ENCODE results near the gene C6.
"Not testable (repeated sequence)": the region's sequence is repeated elsewhere in the genome, so short reads cannot be mapped to it uniquely, and the experiment has no call there.

The C6 gene

GRCh38 chr5:41199660-41200059 lies 13.7 kb downstream of the C6 start:
- no peak for DNase-seq (ENCODE audit: low read depth in 3 of 3)

GRCh38 chr5:41196197-41196596 lies 17.1 kb downstream of the C6 start:
- DNase-seq (ENCODE audit: low read depth in 3 of 3), result no peak

GRCh38 chr5:41195228-41195627 lies 18.1 kb downstream of the C6 start:
- DNase-seq (ENCODE audit: low read depth in 3 of 3), result no peak

GRCh38 chr5:41194339-41194738 lies 19.0 kb downstream of the C6 start:
- DNase-seq (ENCODE audit: low read depth in 3 of 3), result no peak

GRCh38 chr5:41193456-41194205 lies 19.7 kb downstream of the C6 start:
- DNase-seq (ENCODE audit: low read depth in 3 of 3), result no peak

GRCh38 chr5:41191249-41191648 lies 22.1 kb downstream of the C6 start:
- no peak for DNase-seq (ENCODE audit: low read depth in 3 of 3)

GRCh38 chr5:41186143-41186542 lies 27.2 kb downstream of the C6 start:
- DNase-seq (ENCODE audit: low read depth in 3 of 3), result no peak

- not testable (repeated sequence) for DNase-seq (ENCODE audit: low read depth in 3 of 3)
Observed at GRCh38 chr5:41183331-41183730, 30.0 kb downstream of the C6 start.

GRCh38 chr5:41182666-41183065 lies 30.7 kb downstream of the C6 start:
- no peak for DNase-seq (ENCODE audit: low read depth in 3 of 3)

GRCh38 chr5:41181691-41182564 lies 31.4 kb downstream of the C6 start:
- no peak for DNase-seq (ENCODE audit: low read depth in 3 of 3)

- DNase-seq (ENCODE audit: low read depth in 3 of 3), result no peak
Observed at GRCh38 chr5:41176952-41177351, 36.4 kb downstream of the C6 start.

GRCh38 chr5:41172012-41172411 lies 41.3 kb downstream of the C6 start:
- no peak for DNase-seq (ENCODE audit: low read depth in 3 of 3)

- DNase-seq (ENCODE audit: low read depth in 3 of 3), result no peak
Observed at GRCh38 chr5:41161271-41161670, 52.1 kb downstream of the C6 start.

- no peak for DNase-seq (ENCODE audit: low read depth in 3 of 3)
Observed at GRCh38 chr5:41157272-41157894, 55.9 kb downstream of the C6 start.

GRCh38 chr5:41156739-41157138 lies 56.6 kb downstream of the C6 start:
- no peak for DNase-seq (ENCODE audit: low read depth in 3 of 3)

- DNase-seq (ENCODE audit: low read depth in 3 of 3), result no peak
Observed at GRCh38 chr5:41154491-41154890, 58.8 kb downstream of the C6 start.

- no peak for DNase-seq (ENCODE audit: low read depth in 3 of 3)
Observed at GRCh38 chr5:41151564-41151963, 61.8 kb downstream of the C6 start.

- no peak for DNase-seq (ENCODE audit: low read depth in 3 of 3)
Observed at GRCh38 chr5:41148448-41148847, 64.9 kb downstream of the C6 start.

GRCh38 chr5:41145306-41145705 lies 68.0 kb downstream of the C6 start:
- DNase-seq (ENCODE audit: low read depth in 3 of 3), result no peak

- no peak for DNase-seq (ENCODE audit: low read depth in 3 of 3)
Observed at GRCh38 chr5:41143131-41143901, 70.0 kb downstream of the C6 start.

GRCh38 chr5:41127967-41128690 lies 85.2 kb downstream of the C6 start:
- no peak for DNase-seq (ENCODE audit: low read depth in 3 of 3)
